HepG2 (cell line): ENCODE data around the gene KANSL1. TPM values are rescaled to one million over a fixed set of nuclear protein-coding genes. Genes with fewer than 3 reads are reported as not detected.

Experiments used
- ATF1 ChIP-seq: IDR thresholded peaks from 2 replicates; pipeline ENCODE4 v1.6.1; 2016; ENCODE audit warnings: mild to moderate bottlenecking, control low read depth
- GMEB2 ChIP-seq: IDR thresholded peaks from 2 replicates; pipeline ENCODE4 v1.6.1; 2016; ENCODE audit warnings: missing biosample characterization, missing genetic modification reagents, low read depth
- HDAC6 ChIP-seq: fragments of 200-600 bp; sonication (generic); IDR thresholded peaks from 2 replicates; pipeline ENCODE4 v1.7.0; 2017; ENCODE audit warnings: mild to moderate bottlenecking, antibody characterized with exemption, low read length, low read depth
- HMG20B ChIP-seq: conservative IDR thresholded peaks from 2 replicates; pipeline ENCODE4 v1.6.1; 2016; ENCODE audit warnings: missing genetic modification reagents, missing compliant biosample characterization
- HMGA1 ChIP-seq: sonication (generic); formaldehyde crosslinking; conservative IDR thresholded peaks from 2 replicates; pipeline ENCODE4 v1.4.0; 2020; ENCODE audit warnings: missing genetic modification reagents
- HOXD1 ChIP-seq: sonication (generic); formaldehyde crosslinking; IDR thresholded peaks from 2 replicates; pipeline ENCODE4 v1.5.0; 2020; ENCODE audit warnings: missing genetic modification reagents
- JDP2 ChIP-seq: sonication (generic); formaldehyde crosslinking; IDR thresholded peaks from 2 replicates; pipeline ENCODE4 v1.8.1; 2022; ENCODE audit warnings: missing genetic modification reagents, borderline replicate concordance
- LBX2 ChIP-seq: sonication (generic); formaldehyde crosslinking; IDR thresholded peaks from 2 replicates; pipeline ENCODE4 v1.5.0; 2020; ENCODE audit warnings: missing genetic modification reagents, mild to moderate bottlenecking, borderline replicate concordance
- MED13 ChIP-seq: sonication (generic); formaldehyde crosslinking; IDR thresholded peaks from 2 replicates; pipeline ENCODE4 v1.5.0; 2020; ENCODE audit warnings: missing genetic modification reagents
- NR2F6 ChIP-seq, 2 experiments: IDR thresholded peaks; 2 replicates each; pipeline ENCODE4 v1.6.1; 2016; ENCODE audit warnings: antibody characterized with exemption in 1 of 2, mild to moderate bottlenecking in 1 of 2
- PAX8 ChIP-seq: sonication (generic); formaldehyde crosslinking; IDR thresholded peaks from 2 replicates; pipeline ENCODE4 v1.8.0; 2022; ENCODE audit warnings: mild to moderate bottlenecking, missing genetic modification reagents, borderline replicate concordance
- PHF21A ChIP-seq: sonication (generic); formaldehyde crosslinking; IDR thresholded peaks from 2 replicates; pipeline ENCODE4 v1.5.0; 2020; ENCODE audit warnings: mild to moderate bottlenecking, missing genetic modification reagents
- REL ChIP-seq: sonication (generic); formaldehyde crosslinking; conservative IDR thresholded peaks from 2 replicates; pipeline ENCODE4 v1.8.0; 2022; ENCODE audit warnings: mild to moderate bottlenecking, missing genetic modification reagents, moderate library complexity
- SRSF9 ChIP-seq: fragments of 200-400 bp; formaldehyde crosslinking; IDR thresholded peaks from 2 replicates; pipeline ENCODE4 v1.6.1; 2018; ENCODE audit warnings: borderline replicate concordance, mild to moderate bottlenecking, low read depth, low read length; ENCODE audit not compliant: insufficient read depth, poor library complexity, severe bottlenecking
- USF2 ChIP-seq, 2 experiments: sonication (generic) in 1 of 2; formaldehyde crosslinking in 1 of 2; IDR thresholded peaks; 2 replicates each; pipeline versions ENCODE4 v1.5.1 to v1.6.1; 2011 to 2020; ENCODE audit warnings: borderline replicate concordance in 1 of 2, low read depth in 1 of 2, low read length in 1 of 2, mild to moderate bottlenecking in 1 of 2, missing genetic modification reagents in 1 of 2, moderate library complexity in 1 of 2
- XRCC5 ChIP-seq: fragments of 200-400 bp; formaldehyde crosslinking; optimal IDR thresholded peaks from 2 replicates; pipeline ENCODE3; 2017; ENCODE audit warnings: mild to moderate bottlenecking, low read length
- ZBTB14 ChIP-seq: sonication (generic); formaldehyde crosslinking; IDR thresholded peaks from 2 replicates; pipeline ENCODE4 v1.4.0; 2020; ENCODE audit warnings: missing genetic modification reagents
- ZBTB20 ChIP-seq: sonication (generic); formaldehyde crosslinking; IDR thresholded peaks from 2 replicates; pipeline ENCODE4 v1.8.1; 2023; ENCODE audit warnings: missing genetic modification reagents, low read depth, mild to moderate bottlenecking, borderline replicate concordance
- ZFP91 ChIP-seq: sonication (generic); formaldehyde crosslinking; IDR thresholded peaks from 2 replicates; pipeline ENCODE4 v1.9.0; 2022; ENCODE audit warnings: missing genetic modification reagents, mild to moderate bottlenecking, borderline replicate concordance
- ZNF503 ChIP-seq: sonication (generic); formaldehyde crosslinking; IDR thresholded peaks from 2 replicates; pipeline ENCODE4 v1.4.0; 2020; ENCODE audit warnings: missing genetic modification reagents
- polyA plus RNA-seq, 8 experiments: library from polyadenylated mRNA; depleted of rRNA in 3 of 8; stranded (reverse) in 7 of 8; unstranded in 1 of 8; fragments of >200 nt; fragmentation: Illumina TruSeq in 4 of 8; extraction: Trizol in 4 of 8; gene quantifications; 2 replicates each; pipeline versions ENCODE4 v1.2.1 to v1.2.3, GENCODE V29; 2011 to 2016; ENCODE audit warnings: low read depth in 4 of 8, missing spikeins in 1 of 8, mixed read lengths in 1 of 8; ENCODE audit not compliant: insufficient read depth in 1 of 8
- total RNA-seq, 5 experiments: library from RNA; depleted of rRNA; stranded (reverse); fragments of >200 nt; fragmentation: Illumina TruSeq; extraction: Trizol; gene quantifications; 2 replicates each; pipeline ENCODE4 v1.2.3, GENCODE V29; 2016; ENCODE audit warnings: low read depth in 1 of 5

Gene KANSL1
- total and polyA plus RNA-seq, 2 of the 13 experiments (the other 11 are each of a cell fraction or from before 2014, with no cell fraction given): 24.0 to 59.6 TPM

GRCh38 chr17:46013127-46013501 is 180.1 kb downstream of the KANSL1 start (continued):
- TF ChIP-seq NR2F6 (IDR thresholded peaks at IDR 0.05) (peak; percentile 57; the same call in 1 of the 2 replicates), NR2F6 (CRISPR knock-in tag; IDR thresholded peaks at IDR 0.05) (peak; percentile 71), USF2 (IDR thresholded peaks at IDR 0.05; ENCODE audit: low read depth, low read length) (no peak), USF2 (CRISPR knock-in tag; IDR thresholded peaks at IDR 0.05; ENCODE audit: borderline replicate concordance) (no peak), PAX8 (peak; percentile 62; the same call in 1 of the 2 replicates), HOXD1 (CRISPR knock-in tag) (no peak), ZBTB20 (no peak), GMEB2 (no peak), LBX2 (CRISPR knock-in tag) (0 out of 2 replicates have a peak, but pooled peaks have one; percentile 8), HMG20B (CRISPR knock-in tag) (no peak), XRCC5 (no peak), ZNF503 (no peak), HMGA1 (CRISPR knock-in tag) (no peak), SRSF9 (no peak), MED13 (CRISPR knock-in tag) (no peak), ZFP91 (CRISPR knock-in tag) (peak; percentile 64; the same call in 1 of the 2 replicates), REL (CRISPR knock-in tag) (no peak), JDP2 (no peak), HDAC6 (no peak), PHF21A (no peak), ZBTB14 (CRISPR knock-in tag) (no peak), ATF1 (no peak)
